PC-3 (cell line): Measurements from ENCODE around the gene RFX1. TPM values are rescaled to one million over a fixed set of nuclear protein-coding genes. Genes with fewer than 3 reads are reported as not detected.

Experiments
- ATAC-seq: fragments of 200-7000 bp; cut with Tn5 transposase; 2 replicates; pipeline ENCODE4 v1.9.1; 2020; ENCODE audit warnings: mild to moderate bottlenecking, moderate library complexity
- BruUV-seq: library from RNA; stranded (reverse); fragments of 400-500 nt; replicated peaks from 2 replicates; lab custom pipeline; 2021; lab: Mats Ljungman, UMichigan
- CTCF ChIA-PET: fragments of 300-600 bp; sonication (Branson Sonifier 250); formaldehyde crosslinking; loops from one replicate; lab custom pipeline; 2022; ENCODE audit warnings: antibody characterized with exemption; lab: Charles Lee
- POLR2A ChIA-PET: fragments of 300-600 bp; sonication (Branson Sonifier 250); formaldehyde crosslinking; loops from one replicate; lab custom pipeline; 2022; ENCODE audit warnings: antibody characterized with exemption; ENCODE audit not compliant: unreplicated experiment; lab: Charles Lee
- DNase-seq: peaks from one replicate; pipeline ENCODE4 v3.0.0-alpha.2; 2015
- H2AFZ ChIP-seq: fragments of 300-600 bp; sonication (generic); 2 replicates; pipeline ENCODE4 v1.6.0; 2016; ENCODE audit warnings: antibody characterized with exemption, low read length
- H3F3A ChIP-seq: fragments of 300-600 bp; sonication (generic); one replicate; pipeline ENCODE4 v1.6.0; 2017; ENCODE audit warnings: antibody characterized with exemption, low read length, control low read depth, mild to moderate bottlenecking; ENCODE audit not compliant: unreplicated experiment
- H3K27ac ChIP-seq: fragments of 300-600 bp; sonication (generic); 2 replicates; pipeline ENCODE4 v1.5.1; 2016; ENCODE audit warnings: mild to moderate bottlenecking, low read length
- H3K27me3 ChIP-seq: fragments of 300-600 bp; sonication (generic); 2 replicates; pipeline ENCODE4 v1.6.1; 2016; ENCODE audit warnings: low read length, mixed read lengths
- H3K36me3 ChIP-seq: fragments of 300-600 bp; sonication (generic); 2 replicates; pipeline ENCODE4 v1.6.1; 2016; ENCODE audit warnings: low read depth, mixed run types, low read length, mixed read lengths
- H3K4me1 ChIP-seq: fragments of 300-600 bp; sonication (generic); 2 replicates; pipeline ENCODE4 v1.5.1; 2016; ENCODE audit warnings: low read length; ENCODE audit not compliant: insufficient read depth
- H3K4me2 ChIP-seq: fragments of 300-600 bp; sonication (generic); 2 replicates; pipeline ENCODE4 v1.6.0; 2016; ENCODE audit warnings: low read length
- H3K4me3 ChIP-seq: fragments of 300-600 bp; sonication (generic); 2 replicates; pipeline ENCODE4 v1.5.1; 2016; ENCODE audit warnings: mild to moderate bottlenecking, low read length, mixed read lengths
- H3K79me2 ChIP-seq: fragments of 300-600 bp; sonication (generic); 2 replicates; pipeline ENCODE4 v1.6.1; 2017; ENCODE audit warnings: low read length, mixed read lengths
- H3K9ac ChIP-seq: fragments of 300-600 bp; sonication (generic); 2 replicates; pipeline ENCODE4 v1.6.0; 2016; ENCODE audit warnings: mild to moderate bottlenecking, low read length
- H3K9me2 ChIP-seq: fragments of 300-600 bp; sonication (generic); replicated peaks from 2 replicates; pipeline ENCODE4 v1.6.1; 2016; ENCODE audit warnings: mixed run types, low read length, mixed read lengths
- H3K9me3 ChIP-seq: fragments of 300-600 bp; sonication (generic); 2 replicates; pipeline ENCODE4 v1.6.1; 2016; ENCODE audit warnings: low read length, mixed read lengths
- H4K20me1 ChIP-seq: fragments of 300-600 bp; sonication (generic); 2 replicates; pipeline ENCODE4 v1.6.1; 2016; ENCODE audit warnings: low read length, mixed read lengths
- EZH2 ChIP-seq: fragments of 300-600 bp; sonication (generic); IDR thresholded peaks from one replicate; pipeline ENCODE4 v1.6.1; 2017; ENCODE audit warnings: antibody characterized with exemption, mild to moderate bottlenecking, low read length; ENCODE audit not compliant: unreplicated experiment
- EZH2phosphoT487 ChIP-seq: fragments of 300-600 bp; sonication (generic); IDR thresholded peaks from 2 replicates; pipeline ENCODE4 v1.6.1; 2018; ENCODE audit warnings: mild to moderate bottlenecking, antibody characterized with exemption, low read length, borderline replicate concordance
- intact Hi-C: fragments of 100-400 bp; cut with micrococcal nuclease; formaldehyde crosslinking; loops from 2 replicates; pipeline ENCODE4 v1.9.0; 2023
- total RNA-seq: library from RNA; depleted of rRNA; stranded (reverse); fragments of >200 nt; gene quantifications from 2 replicates; pipeline ENCODE4 v1.2.3, GENCODE V29; 2014
- TF ChIP-seq, protein P1 (sequence below): fragments of 300-600 bp; sonication (generic); conservative IDR thresholded peaks from 2 replicates; pipeline ENCODE4 v1.5.1; 2017; ENCODE audit warnings: antibody characterized with exemption, low read depth, mild to moderate bottlenecking, low read length

Gene RFX1
- total RNA-seq, 1 experiment from 2014 or later: 7.5 TPM

DNA sequence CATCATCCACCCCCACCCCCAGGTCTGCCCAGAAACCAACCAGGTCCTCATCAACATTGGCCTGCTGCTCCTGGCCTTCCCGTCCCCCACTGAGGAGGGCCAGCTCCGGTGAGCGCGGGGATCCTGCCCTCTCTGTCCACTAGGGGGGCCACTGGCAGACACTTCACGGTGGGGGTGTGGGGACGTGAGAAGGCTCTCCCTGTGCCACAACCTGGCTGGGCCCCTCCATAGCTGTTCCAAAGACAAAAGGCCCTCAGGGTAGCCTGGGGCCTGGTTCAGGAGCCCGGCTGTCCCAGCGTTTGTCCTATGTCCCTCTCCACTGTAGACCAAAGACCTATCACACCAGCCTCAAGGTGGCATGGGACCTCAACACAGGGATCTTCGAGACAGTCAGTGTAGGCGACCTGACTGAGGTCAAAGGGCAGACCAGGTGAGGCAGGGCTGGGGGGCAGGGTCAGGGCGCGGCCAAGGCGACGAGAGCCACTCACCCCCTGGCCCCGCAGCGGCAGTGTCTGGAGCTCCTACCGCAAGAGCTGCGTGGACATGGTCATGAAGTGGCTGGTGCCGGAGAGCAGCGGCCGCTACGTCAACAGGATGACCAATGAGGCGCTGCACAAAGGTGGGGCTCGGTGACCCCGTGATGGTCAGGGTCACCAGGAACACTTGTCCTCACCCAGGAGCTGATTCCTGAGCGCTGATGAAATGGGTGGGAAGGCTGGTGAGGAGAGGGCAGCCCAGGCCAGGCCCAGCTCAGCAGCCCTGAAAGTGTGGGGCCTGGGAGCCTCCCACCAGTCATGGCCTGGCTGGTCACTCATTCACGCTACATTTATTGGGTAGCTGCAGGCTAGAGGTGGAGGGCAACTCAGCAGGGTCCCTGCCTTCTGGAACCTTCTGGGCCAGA, 45.9 kb downstream of the RFX1 start:
- peaks cover 10% of the 10 kb centered on the region for H3K4me1 ChIP-seq
- no peak overlapping the region for H3K27ac ChIP-seq
- ChIA-PET POLR2A (no interaction called here), CTCF (no interaction called here)
- H3K36me3 ChIP-seq: peaks cover 37% of the 10 kb centered on the region
- ATAC-seq (no peak; the same call in none of the 2 replicates), DNase-seq (no peak)
- H4K20me1 ChIP-seq: no peaks in the 10 kb centered on the region
- H3K4me3 ChIP-seq: no peak overlapping the region
- no peaks in the 10 kb centered on the region for H3K27me3 ChIP-seq
- TF ChIP-seq, protein P1, sequence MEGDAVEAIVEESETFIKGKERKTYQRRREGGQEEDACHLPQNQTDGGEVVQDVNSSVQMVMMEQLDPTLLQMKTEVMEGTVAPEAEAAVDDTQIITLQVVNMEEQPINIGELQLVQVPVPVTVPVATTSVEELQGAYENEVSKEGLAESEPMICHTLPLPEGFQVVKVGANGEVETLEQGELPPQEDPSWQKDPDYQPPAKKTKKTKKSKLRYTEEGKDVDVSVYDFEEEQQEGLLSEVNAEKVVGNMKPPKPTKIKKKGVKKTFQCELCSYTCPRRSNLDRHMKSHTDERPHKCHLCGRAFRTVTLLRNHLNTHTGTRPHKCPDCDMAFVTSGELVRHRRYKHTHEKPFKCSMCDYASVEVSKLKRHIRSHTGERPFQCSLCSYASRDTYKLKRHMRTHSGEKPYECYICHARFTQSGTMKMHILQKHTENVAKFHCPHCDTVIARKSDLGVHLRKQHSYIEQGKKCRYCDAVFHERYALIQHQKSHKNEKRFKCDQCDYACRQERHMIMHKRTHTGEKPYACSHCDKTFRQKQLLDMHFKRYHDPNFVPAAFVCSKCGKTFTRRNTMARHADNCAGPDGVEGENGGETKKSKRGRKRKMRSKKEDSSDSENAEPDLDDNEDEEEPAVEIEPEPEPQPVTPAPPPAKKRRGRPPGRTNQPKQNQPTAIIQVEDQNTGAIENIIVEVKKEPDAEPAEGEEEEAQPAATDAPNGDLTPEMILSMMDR: peak; percentile 43; the same call in 1 of the 2 replicates
- TF ChIP-seq EZH2: no peak
- intact Hi-C loops: loop anchor here (5.0 kb wide), 1 partner anchor 112 kb away; the partner anchor contains the start of gene MISP3
- no peak overlapping the region for H3K9ac ChIP-seq
- H3K9me2 ChIP-seq: no peaks in the 10 kb centered on the region
- H3F3A ChIP-seq: no peaks in the 10 kb centered on the region
- no peak overlapping the region for H3K4me2 ChIP-seq
- no peaks in the 10 kb centered on the region for H3K79me2 ChIP-seq
- H3K9me3 ChIP-seq: no peaks in the 10 kb centered on the region
- no TSS peak for BruUV-seq
- H2AFZ ChIP-seq: no peak overlapping the region

DNA sequence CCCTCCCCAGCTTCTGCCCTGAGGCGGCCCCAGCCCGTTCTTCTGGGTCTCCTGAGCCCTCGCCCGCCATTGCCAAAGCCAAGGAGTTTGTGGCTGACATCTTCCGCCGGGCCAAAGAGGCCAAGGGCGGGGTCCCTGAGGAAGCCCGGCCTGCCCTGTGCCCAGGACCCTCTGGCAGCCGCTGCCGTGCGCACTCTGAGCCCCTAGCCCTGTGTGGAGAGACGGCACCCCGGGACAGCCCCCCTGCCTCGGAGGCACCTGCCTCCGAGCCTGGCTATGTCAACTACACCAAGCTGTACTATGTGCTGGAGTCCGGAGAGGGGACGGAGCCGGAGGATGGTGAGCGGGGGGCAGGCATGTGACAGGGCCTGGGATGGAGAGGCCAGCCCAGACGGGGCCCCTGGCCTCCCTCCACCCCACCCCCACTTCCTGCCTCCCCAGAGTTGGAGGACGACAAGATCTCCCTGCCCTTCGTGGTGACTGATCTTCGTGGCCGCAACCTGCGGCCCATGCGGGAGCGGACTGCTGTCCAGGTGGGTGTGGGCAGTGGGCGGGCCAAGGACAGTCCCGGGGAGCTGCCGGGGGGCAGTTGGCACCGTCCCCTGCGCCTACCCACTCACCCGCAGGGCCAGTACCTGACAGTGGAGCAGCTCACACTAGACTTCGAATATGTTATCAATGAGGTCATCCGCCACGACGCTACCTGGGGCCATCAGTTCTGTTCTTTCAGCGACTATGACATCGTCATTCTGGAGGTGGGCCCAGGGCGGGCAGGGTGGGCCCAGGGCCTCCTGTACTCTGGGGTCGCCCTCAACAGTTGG, 46.8 kb downstream of the RFX1 start:
- CTCF ChIA-PET: no interaction called here
- Histone ChIP-seq H3F3A (no peaks in the 10 kb centered on the region), H3K4me1 (0 out of 2 replicates have a peak, but pooled peaks cover 1% of the 10 kb centered on the region), H3K9ac (no peak overlapping the region), H3K36me3 (peaks cover 42% of the 10 kb centered on the region), H3K27ac (no peak overlapping the region), H2AFZ (no peak overlapping the region), H3K27me3 (no peaks in the 10 kb centered on the region), H3K9me3 (no peaks in the 10 kb centered on the region), H3K9me2 (no peaks in the 10 kb centered on the region), H4K20me1 (no peaks in the 10 kb centered on the region), H3K79me2 (peaks cover 3% of the 10 kb centered on the region; the same call in 1 of the 2 replicates), H3K4me3 (no peak overlapping the region), H3K4me2 (no peak overlapping the region)
- intact Hi-C loops: no loop called here
- POLR2A ChIA-PET: no interaction called here
- DNase-seq (no peak), ATAC-seq (no peak)
- no peak for TF ChIP-seq EZH2
- TF ChIP-seq, protein P1: no peak
- no peak for TF ChIP-seq EZH2phosphoT487
- BruUV-seq: TSS peak; percentile 4
